ENCODE measurements around the gene ABO.
"Not testable (repeated sequence)": the region's sequence is repeated elsewhere in the genome, so short reads cannot be mapped to it uniquely, and the experiment has no call there.

Gene ABO

GRCh38 chr9:133254471-133254870 is 20.5 kb downstream of the ABO start:
- TF ChIP-seq, protein P1, sequence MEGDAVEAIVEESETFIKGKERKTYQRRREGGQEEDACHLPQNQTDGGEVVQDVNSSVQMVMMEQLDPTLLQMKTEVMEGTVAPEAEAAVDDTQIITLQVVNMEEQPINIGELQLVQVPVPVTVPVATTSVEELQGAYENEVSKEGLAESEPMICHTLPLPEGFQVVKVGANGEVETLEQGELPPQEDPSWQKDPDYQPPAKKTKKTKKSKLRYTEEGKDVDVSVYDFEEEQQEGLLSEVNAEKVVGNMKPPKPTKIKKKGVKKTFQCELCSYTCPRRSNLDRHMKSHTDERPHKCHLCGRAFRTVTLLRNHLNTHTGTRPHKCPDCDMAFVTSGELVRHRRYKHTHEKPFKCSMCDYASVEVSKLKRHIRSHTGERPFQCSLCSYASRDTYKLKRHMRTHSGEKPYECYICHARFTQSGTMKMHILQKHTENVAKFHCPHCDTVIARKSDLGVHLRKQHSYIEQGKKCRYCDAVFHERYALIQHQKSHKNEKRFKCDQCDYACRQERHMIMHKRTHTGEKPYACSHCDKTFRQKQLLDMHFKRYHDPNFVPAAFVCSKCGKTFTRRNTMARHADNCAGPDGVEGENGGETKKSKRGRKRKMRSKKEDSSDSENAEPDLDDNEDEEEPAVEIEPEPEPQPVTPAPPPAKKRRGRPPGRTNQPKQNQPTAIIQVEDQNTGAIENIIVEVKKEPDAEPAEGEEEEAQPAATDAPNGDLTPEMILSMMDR (IDR thresholded peaks at IDR 0.05; ENCODE audit: insufficient read depth, missing control alignments), result no peak
- FAIRE-seq (no peak), DNase-seq (ENCODE audit: insufficient read length, low spot score) (no peak)

DNA sequence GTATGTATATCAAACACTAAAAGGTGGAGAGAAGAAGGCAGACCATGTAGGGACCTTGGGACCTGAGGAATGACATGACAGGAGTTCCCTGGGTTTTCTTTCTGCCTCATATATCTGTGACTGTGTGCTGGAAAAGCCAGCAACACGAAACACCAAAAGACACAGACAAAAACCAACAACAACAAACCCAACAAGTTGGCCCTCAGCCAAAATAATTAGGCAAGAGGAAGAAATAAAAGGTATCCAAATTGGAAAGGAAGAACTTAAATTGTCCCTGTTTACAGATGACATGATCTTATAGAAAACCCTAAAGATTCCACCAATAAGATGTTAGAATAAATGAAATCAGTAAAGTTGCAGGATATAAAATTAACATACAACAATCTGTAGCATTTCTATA is 21.7 kb downstream of the ABO start:
- TF ChIP-seq, protein P1 (IDR thresholded peaks at IDR 0.05; ENCODE audit: insufficient read depth, missing control alignments), result no peak
- FAIRE-seq, result no peak
- DNase-seq (ENCODE audit: insufficient read length, low spot score), result no peak

DNA sequence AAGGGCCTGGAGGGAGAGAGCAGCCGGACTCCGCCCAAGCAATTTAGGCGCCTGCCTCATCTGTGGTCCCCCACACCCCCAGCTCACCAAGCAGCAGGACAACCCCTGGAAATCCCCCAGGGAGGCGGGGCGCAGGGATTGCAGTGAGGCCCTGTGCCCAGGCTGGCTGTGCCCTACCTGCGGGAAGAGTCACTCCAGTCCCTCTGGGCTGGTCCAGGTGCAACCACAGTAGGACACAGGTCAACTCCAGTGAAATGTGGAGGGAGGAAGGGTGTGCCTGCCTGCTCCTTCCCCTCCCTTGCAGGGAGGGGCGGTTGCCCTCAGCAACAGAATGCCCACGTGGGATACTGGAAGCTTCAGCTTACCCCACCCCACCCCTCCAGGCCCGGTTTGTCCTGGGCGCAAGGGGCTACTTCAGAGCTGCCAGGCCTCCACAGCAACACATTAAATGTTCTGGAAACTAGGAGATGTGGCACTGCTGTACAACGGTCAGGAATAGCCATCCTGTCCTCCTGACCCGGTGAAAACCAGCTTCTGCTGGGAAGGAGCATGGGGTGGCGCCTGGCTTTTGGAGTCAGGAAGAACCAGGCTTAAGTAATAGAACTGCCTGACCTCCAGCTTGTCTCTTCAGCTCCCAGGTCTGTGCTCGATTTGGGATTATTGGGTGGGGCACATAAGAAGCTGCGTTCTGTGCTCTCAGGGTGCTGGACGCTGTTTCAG is 22.5 kb downstream of the ABO start:
- DNase-seq (ENCODE audit: insufficient read length, low spot score) (no peak), FAIRE-seq (no peak)
- TF ChIP-seq, protein P1 (IDR thresholded peaks at IDR 0.05; ENCODE audit: insufficient read depth, missing control alignments), result no peak

GRCh38 chr9:133251773-133252172 is 23.2 kb downstream of the ABO start:
- DNase-seq (ENCODE audit: insufficient read length, low spot score), result no peak
- no peak for FAIRE-seq
- TF ChIP-seq, protein P1 (IDR thresholded peaks at IDR 0.05; ENCODE audit: insufficient read depth, missing control alignments), result no peak

DNA sequence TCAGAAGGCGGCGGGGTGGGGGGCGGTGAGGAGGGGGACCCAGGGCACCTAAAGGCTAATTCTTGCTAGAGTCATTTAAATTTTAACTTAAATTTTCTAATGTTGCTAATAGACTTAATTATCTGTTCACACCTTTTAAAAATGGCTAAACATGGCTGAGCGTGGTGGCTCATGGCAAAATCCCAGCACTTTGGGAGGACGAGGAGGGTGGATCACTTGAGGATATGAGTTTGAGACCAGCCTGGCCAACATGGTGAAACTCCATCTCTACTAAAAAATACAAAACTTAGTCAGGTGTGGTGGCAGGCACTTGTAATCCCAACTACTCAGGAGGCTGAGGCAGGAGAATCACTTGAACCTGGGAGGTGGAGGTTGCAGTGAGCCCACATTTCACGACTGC is 23.8 kb downstream of the ABO start:
- not testable (repeated sequence) for FAIRE-seq

DNA sequence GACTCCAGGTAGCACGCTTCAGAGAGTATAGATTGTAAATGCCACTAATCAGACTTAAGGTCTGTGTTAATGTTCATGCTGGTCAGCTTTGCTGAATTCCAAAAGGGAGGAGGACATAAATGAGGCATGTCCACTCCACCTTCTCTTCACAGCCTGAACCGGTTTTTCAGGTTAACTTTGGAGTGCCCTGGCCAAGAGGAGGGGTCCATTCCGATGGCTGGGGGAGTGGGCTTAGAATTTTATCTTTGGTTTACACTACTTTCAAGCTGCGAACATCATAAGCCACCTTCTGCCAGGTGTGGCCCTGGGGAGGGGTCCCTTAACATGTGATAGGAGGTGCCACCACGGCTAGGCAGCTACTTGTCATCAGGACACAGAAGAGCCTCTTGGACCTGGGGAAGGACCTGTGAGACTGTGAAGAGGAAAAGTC is 24.2 kb downstream of the ABO start:
- DNase-seq (ENCODE audit: insufficient read length, low spot score) (no peak), FAIRE-seq (no peak)
- TF ChIP-seq, protein P1 (IDR thresholded peaks at IDR 0.05; ENCODE audit: insufficient read depth, missing control alignments), result no peak

More for the DNA sequence above, 23.8 kb downstream of the ABO start:
- DNase-seq (ENCODE audit: insufficient read length, low spot score), result not testable (repeated sequence)

DNA sequence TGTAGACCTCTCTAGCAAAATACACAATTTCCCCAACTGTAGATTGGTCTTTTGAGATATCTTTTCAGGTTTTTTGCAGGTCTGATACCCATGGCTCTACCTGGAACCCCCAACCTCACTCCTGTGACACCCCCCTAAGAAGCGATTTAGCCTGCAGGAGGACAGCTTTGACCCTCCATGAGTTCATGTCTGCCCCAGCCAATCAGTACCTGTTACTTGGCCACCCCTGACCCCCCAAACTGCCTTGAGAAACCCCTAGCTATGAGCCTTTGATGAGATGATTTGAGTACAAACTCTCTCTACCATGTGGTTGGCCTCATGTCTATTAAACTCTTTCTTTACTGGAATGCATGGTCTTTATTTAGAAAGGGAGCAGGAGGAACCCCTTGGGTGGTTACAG is 25.7 kb downstream of the ABO start:
- TF ChIP-seq, protein P1 (IDR thresholded peaks at IDR 0.05; ENCODE audit: insufficient read depth, missing control alignments), result no peak

More for the DNA sequence above, 25.7 kb downstream of the ABO start:
- no peak for DNase-seq (ENCODE audit: insufficient read length, low spot score)
- no peak for FAIRE-seq

Measured in D721Med (cell line).